Muscle of leg (tissue), 11 donors: ENCODE results near the gene NDST1. TPM values are rescaled to one million over a fixed set of nuclear protein-coding genes. Genes with fewer than 3 reads are reported as not detected.

Experiments used
- DNase-seq: peaks from one replicate; pipeline ENCODE4 v3.0.0; 2013
- H3K27ac ChIP-seq: one replicate; pipeline ENCODE4 v1.5.1; 2013; ENCODE audit warnings: mild to moderate bottlenecking, low read length, control low read depth
- H3K27me3 ChIP-seq: one replicate; pipeline ENCODE4 v1.6.1; 2013; ENCODE audit warnings: low read length; ENCODE audit not compliant: control insufficient read depth, insufficient read depth
- H3K36me3 ChIP-seq: one replicate; pipeline ENCODE4 v1.6.1; 2013; ENCODE audit warnings: low read length; ENCODE audit not compliant: control insufficient read depth, insufficient read depth
- H3K4me1 ChIP-seq: one replicate; pipeline ENCODE4 v1.6.1; 2013; ENCODE audit warnings: low read length; ENCODE audit not compliant: control insufficient read depth, insufficient read depth
- H3K4me3 ChIP-seq: one replicate; pipeline ENCODE4 v1.5.1; 2013; ENCODE audit warnings: low read length, control low read depth
- H3K9me3 ChIP-seq: replicated peaks from 2 replicates; pipeline ENCODE4 v1.6.1; 2013; ENCODE audit warnings: low read depth, low read length; ENCODE audit not compliant: control insufficient read depth
- WGBS: methylation state at CpG from one replicate; pipeline ENCODE4 v1.1.5; 2013; ENCODE audit warnings: missing lambda C conversion rate; ENCODE audit not compliant: insufficient coverage; 5-methylcytosine and 5-hydroxymethylcytosine counted together
- polyA plus RNA-seq, 8 donors: library from polyadenylated mRNA; unstranded; fragments of 120-200 nt; gene quantifications; one replicate each; pipeline versions ENCODE4 v1.2.1 to v1.2.3, GENCODE V29; 2013; ENCODE audit warnings: inconsistent platforms in 1 of 8, low replicate concordance in 1 of 8; ENCODE audit not compliant: insufficient read length in 8 of 8, insufficient read depth in 1 of 8
- total RNA-seq: library from RNA; stranded (reverse); fragments of 120-200 nt; gene quantifications from one replicate; pipeline ENCODE4 v1.2.4, GENCODE V29; 2013

Gene NDST1
- total and polyA plus RNA-seq, 9 donors: 24.4 to 71.2 (median 53.1) TPM

DNA sequence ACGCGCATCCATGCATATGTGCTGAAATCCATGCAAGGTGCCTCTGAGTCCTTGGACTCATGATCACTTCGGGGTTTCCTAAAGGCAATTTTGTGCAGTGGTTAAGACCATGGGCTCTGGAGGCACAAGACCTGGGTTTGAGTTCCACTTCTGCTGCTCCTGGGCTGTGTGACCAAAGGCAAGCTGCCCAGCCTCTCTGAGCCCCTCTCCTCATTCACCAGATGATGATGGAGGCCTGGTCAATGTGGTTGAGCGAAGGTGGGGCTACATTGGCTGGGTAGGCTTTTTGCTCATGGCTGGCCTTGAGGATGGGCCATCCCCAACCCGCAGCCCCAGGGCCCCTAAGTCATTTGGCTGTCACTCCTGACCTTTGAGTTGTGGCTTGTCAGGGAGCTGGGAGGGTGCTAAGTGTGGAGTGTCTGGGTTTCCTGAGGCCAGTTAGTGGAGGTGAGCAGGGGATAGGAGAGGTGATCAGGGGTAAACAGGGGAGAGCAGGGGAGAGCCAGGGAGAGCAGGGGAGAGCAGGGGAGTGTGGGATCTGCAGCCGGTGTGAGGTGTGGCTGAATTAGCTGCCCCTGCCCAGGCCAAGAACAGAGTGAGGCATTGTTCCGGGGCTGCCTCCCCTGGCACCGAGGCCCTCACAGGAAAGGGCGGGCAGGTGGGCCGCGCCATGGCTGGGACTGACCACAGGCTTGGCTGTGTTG is 68.0 kb downstream of the NDST1 start:
- Histone ChIP-seq H3K36me3 (no peaks in the 10 kb centered on the region), H3K4me3 (no peak overlapping the region), H3K27ac (no peak overlapping the region), H3K4me1 (peaks cover 29% of the 10 kb centered on the region), H3K9me3 (no peaks in the 10 kb centered on the region), H3K27me3 (peaks cover 2% of the 10 kb centered on the region)
- WGBS: 87% methylated on average over 11 of the region's 11 CpGs
- DNase-seq: no peak

DNA sequence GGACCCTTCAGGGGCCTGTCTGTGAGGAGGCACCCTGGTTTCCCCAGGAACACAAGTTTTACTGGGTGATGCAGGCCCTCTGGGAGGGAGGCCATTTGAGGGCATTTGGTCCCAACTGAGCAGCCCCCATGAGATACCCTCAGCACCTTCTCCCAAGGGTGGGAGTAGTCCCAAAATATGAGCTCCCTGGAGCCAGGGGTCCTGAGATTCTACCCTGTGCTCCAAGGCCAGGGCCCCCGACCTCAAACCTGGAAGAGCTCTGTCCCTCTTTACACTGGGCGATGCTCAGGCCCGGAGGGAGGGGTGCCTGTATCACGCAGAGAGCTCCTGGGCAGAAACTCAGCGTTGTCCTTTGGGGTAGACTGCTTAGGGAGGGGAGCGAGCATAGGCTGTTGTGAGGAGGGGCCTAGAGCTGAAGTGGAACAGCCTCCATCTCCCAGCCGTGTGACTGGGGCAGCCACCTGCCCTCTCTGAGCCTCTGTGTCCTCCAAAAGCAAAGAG is 68.6 kb downstream of the NDST1 start:
- DNase-seq: no peak
- Histone ChIP-seq H3K27ac (no peak overlapping the region), H3K4me3 (no peak overlapping the region), H3K36me3 (no peaks in the 10 kb centered on the region), H3K9me3 (no peaks in the 10 kb centered on the region), H3K27me3 (peaks cover 3% of the 10 kb centered on the region), H3K4me1 (peaks cover 29% of the 10 kb centered on the region)
- WGBS: 68% methylated on average over 6 of the region's 7 CpGs

DNA sequence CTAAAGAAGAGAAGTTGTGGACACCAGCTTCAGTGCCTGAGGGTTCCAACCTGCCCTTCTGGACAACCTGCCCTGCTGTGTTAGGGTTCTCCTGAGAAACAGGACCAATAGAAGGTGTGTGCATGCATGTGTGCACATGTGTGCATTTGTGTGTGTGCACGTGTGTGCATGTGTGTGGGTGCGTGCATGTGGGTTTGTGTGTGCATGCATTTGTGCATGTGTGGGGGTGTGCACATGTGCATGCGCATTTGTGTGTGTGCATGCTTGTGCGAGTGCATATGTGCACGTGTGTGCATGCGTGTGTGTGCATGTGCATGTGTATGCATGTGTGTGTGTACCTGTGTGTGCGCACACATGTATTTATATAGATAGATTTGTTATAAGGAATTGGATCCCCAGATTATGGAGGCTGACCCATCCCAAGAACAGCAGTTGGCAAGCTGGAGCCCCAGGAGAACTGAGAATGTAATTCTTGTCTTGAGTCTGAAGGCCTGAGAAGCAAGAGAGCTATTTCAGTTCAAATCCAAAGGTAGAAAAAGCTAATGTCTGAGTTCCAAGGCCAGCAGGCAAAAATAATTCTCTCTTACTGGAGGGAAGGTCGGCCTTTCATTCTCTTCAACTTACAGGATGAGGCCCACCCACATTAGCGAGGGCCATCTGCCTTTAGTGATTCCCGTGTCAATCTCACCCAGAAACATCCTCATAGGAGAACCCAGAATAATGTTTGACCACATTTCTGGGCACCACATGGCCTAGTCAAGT is 69.6 kb downstream of the NDST1 start:
- Histone ChIP-seq H3K36me3 (no peaks in the 10 kb centered on the region), H3K9me3 (no peaks in the 10 kb centered on the region), H3K4me1 (peaks cover 37% of the 10 kb centered on the region), H3K27ac (peak overlapping the region; percentile 29), H3K4me3 (no peak overlapping the region), H3K27me3 (peaks cover 3% of the 10 kb centered on the region)
- 68% methylated on average over 10 of the region's 10 CpGs for WGBS
- peak; percentile 84 for DNase-seq

DNA sequence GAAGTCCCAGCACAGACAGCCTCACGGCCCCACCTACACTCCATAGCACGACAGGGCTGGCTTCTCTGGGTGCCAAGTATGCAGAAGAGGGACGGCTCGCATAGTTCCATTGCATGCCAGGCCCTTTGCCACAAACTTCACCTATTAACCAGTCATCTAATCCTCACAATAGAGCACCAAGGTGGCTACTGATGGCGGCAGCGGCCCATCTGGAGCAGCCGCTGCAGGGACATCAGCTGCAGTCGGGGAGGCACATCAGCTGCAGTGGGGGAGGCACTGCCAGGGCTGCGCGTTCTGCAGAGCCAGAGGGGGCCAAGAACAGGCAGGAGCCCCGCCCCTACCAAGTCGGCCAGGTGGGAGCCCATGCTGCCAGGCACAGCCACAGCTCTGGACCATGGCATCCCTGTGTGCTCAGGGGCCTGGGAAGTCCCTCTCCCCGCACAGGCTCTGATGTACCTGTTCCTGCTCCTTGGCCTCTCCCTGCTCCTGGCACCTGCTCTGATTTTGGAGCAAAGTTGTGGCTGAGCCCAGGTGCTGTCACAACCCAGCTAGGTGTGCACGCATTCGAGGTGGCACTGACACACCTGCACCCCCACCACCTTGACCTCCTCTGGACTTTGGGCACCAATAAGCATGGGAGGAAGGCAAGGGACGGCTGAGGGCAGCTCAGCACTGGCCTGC is 71.0 kb downstream of the NDST1 start:
- H3K27me3 ChIP-seq: peaks cover 3% of the 10 kb centered on the region

DNA sequence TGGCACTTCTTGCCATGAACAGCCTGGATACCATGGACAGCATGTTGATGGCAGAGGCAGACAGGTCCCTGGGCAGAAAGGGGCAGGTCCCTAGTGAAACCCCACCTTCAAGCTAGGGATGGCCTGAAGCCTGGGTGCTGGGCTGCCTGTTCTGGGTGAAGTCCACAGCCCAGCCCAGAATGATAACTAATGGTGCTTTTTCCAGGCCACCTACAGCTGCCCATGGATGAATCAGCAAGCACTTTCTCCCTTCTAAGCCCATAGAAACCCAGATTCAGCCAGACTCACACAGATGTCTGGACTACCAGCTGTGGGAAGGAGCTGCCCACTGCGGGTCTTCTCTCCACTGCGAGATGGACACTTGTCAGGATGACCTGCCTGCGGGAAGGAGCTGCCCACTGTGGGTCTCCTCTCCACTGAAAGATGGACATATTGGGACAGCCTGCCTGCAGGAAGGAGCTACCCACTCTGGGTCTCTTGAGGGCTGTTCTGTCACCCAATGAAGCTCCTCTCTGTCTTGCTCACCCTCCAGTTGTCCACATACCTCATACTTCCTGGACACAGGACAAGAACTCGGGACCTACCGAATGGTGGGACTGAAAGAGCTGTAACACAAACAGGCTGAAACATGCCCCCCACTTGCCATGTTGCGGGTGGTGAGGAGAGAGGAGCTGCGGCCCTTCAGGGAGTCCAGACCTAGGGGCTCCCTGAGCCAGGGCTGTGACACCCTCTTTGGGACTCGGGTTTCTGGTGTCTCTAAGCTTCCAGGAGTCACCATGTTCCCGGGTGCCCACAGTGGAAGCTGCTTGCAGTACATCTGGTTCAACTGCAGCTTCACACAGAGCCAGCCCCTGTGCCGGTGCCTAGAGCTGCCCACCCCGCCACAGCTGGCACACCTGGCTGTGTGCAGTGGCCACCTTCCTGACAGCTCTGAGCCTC is 71.8 kb downstream of the NDST1 start:
- Histone ChIP-seq H3K4me3 (no peak overlapping the region), H3K9me3 (no peaks in the 10 kb centered on the region), H3K4me1 (peaks cover 49% of the 10 kb centered on the region), H3K36me3 (no peaks in the 10 kb centered on the region), H3K27ac (no peak overlapping the region), H3K27me3 (peaks cover 3% of the 10 kb centered on the region)
- 86% methylated on average over 9 of the region's 11 CpGs for WGBS
- DNase-seq: no peak

More for the DNA sequence above, 71.0 kb downstream of the NDST1 start:
- Histone ChIP-seq H3K9me3 (no peaks in the 10 kb centered on the region), H3K4me3 (no peak overlapping the region), H3K27ac (no peak overlapping the region), H3K36me3 (no peaks in the 10 kb centered on the region), H3K4me1 (peaks cover 43% of the 10 kb centered on the region)
- WGBS: 75% methylated on average over 16 of the region's 16 CpGs
- no peak for DNase-seq

DNA sequence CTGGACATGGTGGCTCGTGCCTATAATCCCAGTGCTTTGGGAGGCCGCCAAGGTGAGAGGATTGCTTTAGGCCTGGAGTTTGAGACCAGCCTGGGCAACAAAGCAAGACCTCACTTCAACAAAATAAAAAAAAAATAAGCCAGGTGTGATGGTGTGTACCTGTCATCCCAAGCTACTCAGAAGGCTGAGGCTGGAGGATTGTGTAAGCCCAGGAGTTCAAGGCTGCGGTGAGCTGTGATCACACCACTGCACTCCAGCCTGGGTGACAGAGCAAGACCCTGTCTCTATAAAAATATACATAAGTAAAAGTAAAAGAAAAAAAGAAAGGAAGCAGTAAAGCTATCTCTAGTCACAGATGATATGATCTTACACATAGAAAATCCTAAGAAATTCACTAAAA is 73.0 kb downstream of the NDST1 start:
- H3K27ac ChIP-seq: no peak overlapping the region
- peaks cover 3% of the 10 kb centered on the region for H3K27me3 ChIP-seq
- no CpG with 5 or more reads among the region's 3 CpGs for WGBS
- peaks cover 54% of the 10 kb centered on the region for H3K4me1 ChIP-seq
- H3K36me3 ChIP-seq: no peaks in the 10 kb centered on the region
- no peak for DNase-seq
- no peaks in the 10 kb centered on the region for H3K9me3 ChIP-seq
- no peak overlapping the region for H3K4me3 ChIP-seq

DNA sequence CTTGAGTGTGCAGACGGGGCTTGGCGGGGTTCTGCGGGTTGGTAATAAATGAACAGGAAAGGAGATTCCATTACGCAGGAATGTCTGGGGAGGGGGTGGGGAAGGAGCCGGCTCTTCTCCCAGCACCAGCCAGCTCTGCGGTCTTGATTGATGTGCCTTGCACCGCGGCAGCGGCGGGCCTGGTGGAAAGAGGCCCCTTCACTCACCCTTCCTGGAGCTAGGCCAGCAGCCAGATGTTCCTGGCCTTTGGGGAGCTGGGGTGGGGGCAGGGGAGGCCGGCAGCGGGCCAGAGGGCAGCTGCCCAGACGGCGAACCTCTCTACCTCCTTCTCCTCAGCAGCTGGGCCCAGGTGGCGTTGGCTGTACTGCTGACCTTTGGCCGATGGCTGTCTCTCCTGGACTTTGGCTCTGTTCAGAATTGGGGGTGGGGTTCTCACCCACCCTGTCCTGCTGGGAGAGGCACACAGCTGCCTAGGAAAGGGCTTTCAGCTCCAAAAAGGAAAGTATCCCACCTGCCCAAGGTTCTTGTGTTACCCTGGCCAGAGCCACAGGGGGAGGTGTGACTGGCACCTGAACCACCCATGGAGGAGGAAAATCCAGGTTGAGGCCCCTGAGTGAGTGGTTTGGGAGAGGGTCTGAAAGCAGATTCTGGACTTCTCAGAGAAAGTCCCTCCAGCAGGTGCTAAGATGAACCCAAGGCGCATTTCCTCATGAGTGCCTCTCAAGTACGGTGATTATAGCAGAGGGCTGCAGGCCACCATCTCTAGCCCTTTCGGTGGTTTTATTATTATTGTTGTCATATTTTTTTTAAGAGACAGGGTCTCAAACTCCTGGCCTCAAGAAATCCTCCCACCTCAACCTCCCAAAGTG is 74.5 kb downstream of the NDST1 start:
- H3K36me3 ChIP-seq: no peaks in the 10 kb centered on the region
- WGBS: 9% methylated on average over 5 of the region's 19 CpGs
- H3K27me3 ChIP-seq: peaks cover 3% of the 10 kb centered on the region
- H3K4me1 ChIP-seq: peaks cover 48% of the 10 kb centered on the region
- H3K9me3 ChIP-seq: no peaks in the 10 kb centered on the region
- no peak overlapping the region for H3K4me3 ChIP-seq
- peak overlapping the region; percentile 31 for H3K27ac ChIP-seq
- DNase-seq: peak; percentile 81

DNA sequence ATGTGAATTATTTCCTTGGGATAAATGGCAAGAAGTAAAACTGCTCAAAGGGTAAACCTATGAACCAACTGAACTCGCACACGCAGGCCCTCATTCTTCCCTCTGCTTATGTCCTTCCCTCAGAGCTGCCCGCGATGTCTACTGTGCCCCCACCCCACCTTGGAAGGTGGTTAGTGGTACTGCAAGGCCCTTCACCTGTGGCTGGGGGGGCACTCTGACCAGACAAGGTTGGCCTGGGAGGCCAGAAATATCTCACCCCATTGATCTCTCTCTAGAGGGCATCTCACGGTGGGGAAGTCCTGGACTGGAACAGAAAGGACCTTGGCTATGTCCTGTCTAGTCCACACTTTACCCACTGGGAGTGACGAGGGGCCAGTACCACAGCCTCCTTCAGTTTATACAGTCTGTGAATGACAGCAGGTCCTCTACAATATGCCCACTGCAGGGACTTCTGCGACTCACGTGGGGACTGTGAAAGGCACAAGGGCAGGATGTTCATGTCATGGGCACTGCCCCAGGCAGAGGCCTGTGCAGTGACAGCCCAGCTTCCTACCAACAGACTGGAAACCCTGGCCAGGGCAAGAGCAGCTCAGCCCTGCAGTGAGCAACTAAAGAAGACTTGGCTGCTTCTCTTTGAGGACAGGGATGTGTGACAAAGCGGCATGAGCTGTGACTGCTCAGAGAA is 75.8 kb downstream of the NDST1 start:
- Histone ChIP-seq H3K27ac (no peak overlapping the region), H3K4me1 (peaks cover 50% of the 10 kb centered on the region), H3K27me3 (peaks cover 3% of the 10 kb centered on the region), H3K9me3 (no peaks in the 10 kb centered on the region), H3K4me3 (no peak overlapping the region), H3K36me3 (no peaks in the 10 kb centered on the region)
- WGBS: 83% methylated on average over 7 of the region's 9 CpGs
- no peak for DNase-seq
